Mesothelial cell of epicardium (in vitro differentiated cells): ENCODE data around the gene BICRA. TPM values are rescaled to one million over a fixed set of nuclear protein-coding genes. Genes with fewer than 3 reads are reported as not detected.
A peak's percentile ranks its signal among the peaks of the same experiment; 100 is the strongest.
"Not testable (repeated sequence)": the region's sequence is repeated elsewhere in the genome, so short reads cannot be mapped to it uniquely, and the experiment has no call there.

Source experiments
- DNase-seq, 2 experiments: peaks; one replicate each; pipeline ENCODE4 v3.0.0; 2021; ENCODE audit warnings: low spot score in 2 of 2; ENCODE audit not compliant: unreplicated experiment in 2 of 2
- H3K27ac Mint-ChIP-seq: 2 replicates; pipeline ENCODE4 v1.8.0; 2021; ENCODE audit warnings: mixed read lengths
- H3K27me3 Mint-ChIP-seq: 2 replicates; pipeline ENCODE4 v1.8.0; 2021; ENCODE audit warnings: low read depth, mixed read lengths
- H3K36me3 Mint-ChIP-seq: 2 replicates; pipeline ENCODE4 v1.8.0; 2021; ENCODE audit warnings: mixed read lengths
- H3K4me1 Mint-ChIP-seq: 2 replicates; pipeline ENCODE4 v1.8.0; 2021; ENCODE audit warnings: mixed read lengths
- H3K4me3 Mint-ChIP-seq: 2 replicates; pipeline ENCODE4 v1.8.0; 2021; ENCODE audit warnings: mild to moderate bottlenecking, moderate library complexity, mixed read lengths
- H3K9me3 Mint-ChIP-seq: 2 replicates; pipeline ENCODE4 v1.8.0; 2021; ENCODE audit warnings: mixed read lengths
- CTCF ChIP-seq: fragments of 200-600 bp; sonication (generic); IDR thresholded peaks from one replicate; pipeline ENCODE4 v1.5.0; 2021; ENCODE audit warnings: antibody characterized with exemption; ENCODE audit not compliant: unreplicated experiment
- total RNA-seq: library from RNA; stranded (reverse); gene quantifications from 3 replicates; pipeline ENCODE4 v1.2.1, GENCODE V29; 2021

Gene BICRA
- total RNA-seq, 1 donor from 2014 or later = 36.9 TPM

DNA sequence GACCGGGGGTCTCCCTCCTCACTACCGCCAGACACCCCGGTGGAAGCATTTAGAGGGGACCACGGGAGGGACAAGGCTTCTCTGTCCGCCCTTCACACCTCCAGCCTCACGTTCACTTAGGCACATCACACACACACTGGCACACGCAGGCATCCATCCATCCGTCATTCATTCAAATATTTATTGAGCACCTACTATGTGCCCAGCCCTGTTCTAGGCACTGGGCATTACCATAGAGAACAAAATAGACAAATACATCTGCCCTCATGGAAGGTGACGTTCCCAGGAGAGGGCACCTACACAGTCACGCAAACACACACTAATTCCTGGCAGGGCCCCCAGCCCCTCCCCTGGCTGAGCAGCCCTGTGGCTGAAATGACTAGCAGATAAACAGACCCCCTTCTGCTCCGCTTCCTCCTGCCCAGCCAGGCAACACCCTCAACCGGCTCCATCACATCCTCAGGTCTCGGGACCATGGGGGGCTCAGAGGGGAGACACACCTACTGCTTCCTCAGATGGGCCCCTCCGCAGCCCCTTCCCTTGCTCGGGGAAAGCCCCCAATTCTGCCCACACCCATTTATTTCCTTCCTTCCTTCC is 132.7 kb downstream of the BICRA start:
- Mint-ChIP-seq H3K4me3 (no peak overlapping the region), H3K27me3 (no peaks in the 10 kb centered on the region), H3K27ac (peak overlapping the region; percentile 97), H3K9me3 (no peaks in the 10 kb centered on the region), H3K4me1 (peaks cover 13% of the 10 kb centered on the region), H3K36me3 (peaks cover 12% of the 10 kb centered on the region)
- DNase-seq = no peak
- TF ChIP-seq CTCF = no peak

DNA sequence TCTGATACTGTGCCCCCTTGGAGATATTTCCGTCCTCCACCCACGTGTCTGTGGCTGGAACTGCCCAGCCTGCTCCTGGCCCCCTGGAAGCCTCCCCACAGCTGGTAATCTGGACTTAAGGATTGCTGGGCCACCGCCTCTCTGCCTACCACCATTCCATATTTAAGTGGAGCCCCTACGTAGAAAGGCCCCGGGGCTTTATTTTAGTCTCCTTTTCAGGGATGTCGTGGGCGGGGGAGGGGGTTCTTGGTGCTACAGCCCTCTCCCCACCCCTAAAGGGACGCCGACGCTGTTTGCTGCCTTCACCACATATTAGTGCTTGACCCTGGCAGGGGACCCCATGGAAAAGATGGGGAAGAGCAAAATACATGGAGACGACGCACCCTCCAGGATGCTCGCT is 133.7 kb downstream of the BICRA start:
- no peaks in the 10 kb centered on the region for H3K9me3 Mint-ChIP-seq
- TF ChIP-seq CTCF = no peak
- H3K4me3 Mint-ChIP-seq = peak overlapping the region; percentile 69
- H3K4me1 Mint-ChIP-seq = peaks cover 18% of the 10 kb centered on the region
- no peak for DNase-seq
- peaks cover 12% of the 10 kb centered on the region for H3K36me3 Mint-ChIP-seq
- peak overlapping the region; percentile 97 for H3K27ac Mint-ChIP-seq
- H3K27me3 Mint-ChIP-seq = no peaks in the 10 kb centered on the region

DNA sequence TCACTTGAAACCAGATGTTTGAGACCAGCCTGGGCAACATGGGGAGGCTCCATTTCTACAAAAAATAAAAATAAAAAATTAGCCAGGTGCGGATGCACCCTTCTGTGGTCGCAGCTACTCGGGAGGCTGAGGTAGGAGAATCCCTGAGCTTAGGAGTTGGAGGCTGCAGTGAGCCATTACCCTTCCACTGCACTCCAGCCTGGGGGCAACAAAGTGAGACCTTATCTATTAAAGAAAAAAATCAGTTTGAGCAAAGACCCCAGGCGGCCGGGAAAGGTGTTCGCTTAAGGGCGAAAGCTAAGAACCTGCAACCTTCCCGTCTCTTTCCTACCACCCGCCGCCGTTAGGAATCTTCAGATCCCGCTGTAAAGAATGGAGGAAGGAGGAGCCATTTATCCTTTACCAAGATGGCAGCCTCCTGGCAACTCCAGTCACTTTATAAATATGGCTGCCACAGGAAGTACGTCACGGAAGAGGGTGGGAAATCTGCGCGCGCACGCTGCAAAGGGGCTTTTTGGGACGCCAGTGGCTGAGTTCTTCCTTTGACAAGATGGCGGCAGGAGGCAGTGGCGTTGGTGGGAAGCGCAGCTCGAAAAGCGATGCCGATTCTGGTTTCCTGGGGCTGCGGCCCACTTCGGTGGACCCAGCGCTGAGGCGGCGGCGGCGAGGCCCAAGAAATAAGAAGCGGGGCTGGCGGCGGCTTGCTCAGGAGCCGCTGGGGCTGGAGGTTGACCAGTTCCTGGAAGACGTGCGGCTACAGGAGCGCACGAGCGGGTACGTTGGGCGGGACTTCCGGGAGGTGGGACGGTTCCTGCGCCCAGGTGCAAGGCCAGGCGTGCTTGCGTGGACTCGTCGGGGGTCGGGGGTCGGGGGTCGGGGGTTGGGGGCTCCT is 136.3 kb downstream of the BICRA start, which contains the start of gene NOP53:
TSS of gene NOP53 (plus strand) at position 537 of the 892 bp plus-strand sequence. CDS start at position 551, 14 bp downstream.
- Mint-ChIP-seq H3K27me3 (no peaks in the 10 kb centered on the region), H3K4me3 (peak within 1 kb of the TSS; percentile 99), H3K4me1 (peaks cover 21% of the 10 kb centered on the region), H3K27ac (peak within 1 kb of the TSS; percentile 99), H3K36me3 (peaks cover 23% of the 10 kb centered on the region), H3K9me3 (no peaks in the 10 kb centered on the region)
- TF ChIP-seq CTCF = no peak
- peak; percentile 95 to 97 for DNase-seq

DNA sequence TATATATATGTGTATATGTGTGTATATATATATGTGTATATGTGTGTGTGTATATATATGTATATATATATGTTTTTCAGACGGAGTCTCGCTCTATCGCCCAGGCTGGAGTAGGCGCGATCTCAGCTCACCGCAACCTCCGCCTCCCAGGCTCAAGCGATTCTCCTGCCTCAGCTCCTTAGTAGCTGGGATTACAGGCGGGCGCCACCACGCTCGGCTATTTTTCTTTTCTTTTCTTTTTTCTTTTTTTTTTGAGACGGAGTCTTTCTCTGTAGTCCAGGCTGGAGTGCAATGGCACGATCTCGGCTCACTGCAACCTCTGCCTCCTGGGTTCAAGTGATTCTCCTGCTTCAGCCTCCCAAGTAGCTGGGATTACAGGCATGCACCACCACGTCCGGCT is 137.2 kb downstream of the BICRA start:
- not testable (repeated sequence) for H3K27me3 Mint-ChIP-seq, DNase-seq, H3K9me3 Mint-ChIP-seq
- H3K36me3 Mint-ChIP-seq = peaks cover 24% of the 10 kb centered on the region
- H3K4me3 Mint-ChIP-seq = peak overlapping the region; percentile 99
- peak overlapping the region; percentile 99 for H3K27ac Mint-ChIP-seq
- H3K4me1 Mint-ChIP-seq = peaks cover 21% of the 10 kb centered on the region

- Mint-ChIP-seq H3K4me3 (no peak overlapping the region), H3K4me1 (peaks cover 10% of the 10 kb centered on the region), H3K9me3 (no peaks in the 10 kb centered on the region), H3K27me3 (no peaks in the 10 kb centered on the region), H3K27ac (peak overlapping the region; percentile 72), H3K36me3 (peaks cover 20% of the 10 kb centered on the region)
- DNase-seq = no peak
- TF ChIP-seq CTCF = no peak
Observed at GRCh38 chr19:47749326-47749725, 140.4 kb downstream of the BICRA start.

- Mint-ChIP-seq H3K9me3 (no peaks in the 10 kb centered on the region), H3K27ac (no peak overlapping the region), H3K36me3 (peaks cover 20% of the 10 kb centered on the region), H3K27me3 (no peaks in the 10 kb centered on the region), H3K4me1 (peaks cover 8% of the 10 kb centered on the region), H3K4me3 (no peak overlapping the region)
- DNase-seq = no peak
- no peak for TF ChIP-seq CTCF
Observed at GRCh38 chr19:47750752-47751151, 141.8 kb downstream of the BICRA start.
